Cardiac septum (tissue), 1 donor: ENCODE results near the gene HBZ. TPM values are rescaled to one million over a fixed set of nuclear protein-coding genes. Genes with fewer than 3 reads are reported as not detected.
"Not testable (repeated sequence)": the region's sequence is repeated elsewhere in the genome, so short reads cannot be mapped to it uniquely, and the experiment has no call there.

ENCODE experiments used
- DNase-seq: peaks from one replicate; pipeline ENCODE4 v3.0.0-alpha.2; 2020; ENCODE audit warnings: low spot score
- intact Hi-C: fragments of 100-400 bp; cut with DNase I; formaldehyde crosslinking; loops from one replicate; pipeline ENCODE4 v1.14.0; 2022
- total RNA-seq: library from RNA; stranded (reverse); fragmentation: NEBNext Ultra II Directional; extraction: Animal tissue kit (Norgen Biotek cat#: 25700); gene quantifications from one replicate; pipeline ENCODE4 v1.2.1, GENCODE V29; 2021
- donor health status: DM: no; HTN: no; CAD: no.

HBZ gene
- total RNA-seq, 1 donor from 2014 or later, result not detected

DNA sequence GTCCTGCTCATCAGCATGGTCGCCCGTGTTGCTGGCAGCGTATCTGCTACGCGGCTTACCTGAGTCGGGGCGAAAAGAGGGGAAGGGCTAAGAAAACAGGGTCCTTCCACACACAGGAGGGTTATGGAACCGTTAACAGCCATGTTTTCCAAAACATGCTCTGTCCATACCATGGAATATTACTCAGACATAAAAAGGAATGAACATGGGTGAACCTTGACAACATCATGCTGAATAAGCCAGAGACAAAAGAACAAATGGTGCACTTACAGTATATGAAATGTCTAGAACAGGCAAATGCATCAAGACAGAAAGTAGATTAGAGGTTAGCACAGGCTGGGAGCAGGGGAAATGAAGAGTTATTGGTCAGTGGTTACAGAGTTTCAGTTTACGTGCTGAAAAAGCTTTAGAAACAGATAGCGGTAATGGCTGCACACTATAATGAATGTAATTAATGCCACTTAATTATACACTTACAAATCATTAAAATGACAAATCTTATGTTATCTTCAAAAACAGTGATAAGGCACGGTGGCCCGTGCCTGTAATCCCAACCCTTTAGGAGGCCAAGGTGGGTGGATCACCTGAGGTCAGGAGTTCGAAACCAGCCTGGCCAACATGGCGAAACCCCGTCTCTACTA lies 21.8 kb upstream of the HBZ start:
- no peak for DNase-seq

GRCh38 chr16:132120-132519 lies 20.3 kb upstream of the HBZ start:
- no peak for DNase-seq
- intact Hi-C loops, result no loop called here

More for the DNA sequence above, 21.8 kb upstream of the HBZ start:
- intact Hi-C loops, result no loop called here

GRCh38 chr16:133716-134115 lies 18.7 kb upstream of the HBZ start:
- no peak for DNase-seq
- intact Hi-C loops, result no loop called here

DNA sequence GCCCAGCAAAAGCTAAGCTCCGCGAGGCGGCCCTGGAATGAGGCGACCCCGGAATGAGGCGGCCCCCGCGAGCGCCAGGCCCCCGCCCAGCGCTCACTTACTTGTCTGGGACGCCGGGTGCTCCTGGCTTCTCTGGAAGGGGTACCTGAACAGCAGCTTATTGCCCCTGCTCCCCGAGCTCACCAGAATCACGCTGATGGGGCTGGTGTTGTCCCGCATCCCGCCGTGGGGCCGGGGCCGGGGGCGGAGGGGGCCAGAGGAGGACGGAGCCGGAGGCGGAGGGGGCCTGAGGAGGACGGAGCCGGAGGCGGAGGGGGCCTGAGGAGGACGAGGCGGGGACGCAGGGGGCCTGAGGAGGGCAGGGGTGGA lies 14.4 kb upstream of the HBZ start:
- intact Hi-C loops, result loop anchor here (2.0 kb wide), 1 partner anchor 97 kb away; the partner anchor contains the start of gene FAM234A

GRCh38 chr16:140175-140857 lies 12.1 kb upstream of the HBZ start:
- intact Hi-C loops, result no loop called here
- DNase-seq, result no peak

More for the DNA sequence above, 14.4 kb upstream of the HBZ start:
- DNase-seq, result no peak

GRCh38 chr16:142405-142967 lies 10.0 kb upstream of the HBZ start:
- no peak for DNase-seq
- intact Hi-C loops, result no loop called here

DNA sequence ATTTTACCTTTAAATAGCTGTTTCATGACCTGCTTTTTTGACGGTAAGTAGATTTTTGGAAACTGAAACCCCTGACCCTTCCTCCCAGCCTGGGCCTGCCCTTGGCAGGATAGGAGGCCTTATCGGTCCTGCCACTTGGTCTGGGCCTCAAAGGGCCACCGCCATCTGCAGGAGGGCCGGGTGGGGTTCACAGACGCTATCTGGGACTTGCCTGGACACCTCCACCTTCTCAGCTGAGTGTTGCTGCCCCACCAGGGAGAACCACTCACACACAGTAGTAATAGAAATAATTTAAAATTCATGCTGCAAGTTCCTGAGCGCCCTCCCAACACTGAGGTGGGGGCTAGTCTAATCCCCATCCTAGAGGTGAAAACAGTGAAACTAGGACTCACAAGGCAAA lies 9.4 kb upstream of the HBZ start:
- intact Hi-C loops, result no loop called here
- DNase-seq, result no peak

DNA sequence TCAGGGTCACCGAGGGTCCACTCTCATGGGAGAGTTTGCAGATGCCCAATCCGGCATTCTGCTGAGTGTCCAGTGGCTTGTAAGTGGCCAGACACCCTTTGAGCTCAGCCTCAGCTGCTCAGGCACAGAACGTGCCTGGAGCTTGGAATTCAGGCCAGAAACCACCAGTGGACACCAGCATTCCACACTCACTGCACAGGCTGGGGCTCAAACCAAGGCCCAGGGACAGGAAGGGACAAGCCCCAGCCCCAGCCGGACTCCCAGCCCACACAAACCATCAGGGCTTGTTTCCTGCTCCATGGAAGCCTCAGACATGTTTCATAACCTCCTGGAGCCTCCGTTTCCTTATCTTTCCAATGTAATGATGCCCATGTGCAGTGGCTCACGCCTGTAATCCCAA lies 9.0 kb upstream of the HBZ start:
- intact Hi-C loops, result no loop called here
- no peak for DNase-seq

GRCh38 chr16:144797-145252 lies 7.6 kb upstream of the HBZ start:
- intact Hi-C loops, result no loop called here
- no peak for DNase-seq

DNA sequence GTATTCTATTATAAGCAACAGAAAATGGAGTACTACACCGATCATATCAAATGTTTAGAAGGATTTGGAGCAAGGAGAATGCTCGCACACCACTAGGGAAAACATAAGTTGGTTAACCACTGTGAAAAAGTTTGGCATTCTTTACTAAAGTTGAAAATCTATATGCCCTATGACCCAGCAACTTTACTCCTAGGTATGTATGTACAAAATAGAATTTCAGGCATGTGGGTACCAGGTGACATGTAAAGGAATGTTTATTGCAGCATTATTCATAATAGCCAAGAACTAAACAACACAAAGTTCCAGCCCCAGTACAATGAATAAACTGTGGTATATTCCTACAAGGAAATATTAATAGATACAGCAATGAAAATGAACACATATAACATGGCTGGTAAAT lies 5.8 kb upstream of the HBZ start:
- intact Hi-C loops, result no loop called here
- no peak for DNase-seq

DNA sequence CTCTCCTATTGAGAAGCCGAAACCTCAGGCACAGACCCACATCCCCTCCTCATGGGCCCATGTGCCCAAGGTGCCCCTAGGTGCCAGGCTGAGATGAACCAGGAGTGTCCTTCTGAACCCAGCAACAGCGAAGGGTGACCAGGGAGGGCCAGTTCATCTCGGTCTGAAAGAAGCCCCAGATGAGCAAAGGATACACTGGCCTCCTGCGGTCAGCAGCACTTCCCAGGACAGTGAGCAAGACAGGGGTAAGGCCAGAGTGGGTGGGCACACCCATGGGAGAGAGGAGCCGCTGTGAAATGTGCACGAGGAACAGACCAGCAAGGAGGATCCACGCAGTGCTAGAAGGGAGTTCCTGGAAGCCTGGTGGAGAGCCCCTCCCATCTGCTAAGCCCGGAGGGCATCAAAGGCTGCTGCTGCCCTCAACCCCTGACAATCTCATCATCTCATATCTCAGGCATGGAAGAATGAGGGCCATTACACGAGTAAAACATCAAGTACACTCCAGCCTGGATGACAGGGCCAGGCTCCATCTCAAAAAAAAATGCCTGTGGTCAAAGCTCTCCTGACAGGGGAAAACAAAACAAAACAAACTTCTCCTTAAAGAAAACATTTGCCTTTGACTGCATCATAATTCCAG lies 3.3 kb upstream of the HBZ start:
- intact Hi-C loops, result no loop called here
- no peak for DNase-seq

DNA sequence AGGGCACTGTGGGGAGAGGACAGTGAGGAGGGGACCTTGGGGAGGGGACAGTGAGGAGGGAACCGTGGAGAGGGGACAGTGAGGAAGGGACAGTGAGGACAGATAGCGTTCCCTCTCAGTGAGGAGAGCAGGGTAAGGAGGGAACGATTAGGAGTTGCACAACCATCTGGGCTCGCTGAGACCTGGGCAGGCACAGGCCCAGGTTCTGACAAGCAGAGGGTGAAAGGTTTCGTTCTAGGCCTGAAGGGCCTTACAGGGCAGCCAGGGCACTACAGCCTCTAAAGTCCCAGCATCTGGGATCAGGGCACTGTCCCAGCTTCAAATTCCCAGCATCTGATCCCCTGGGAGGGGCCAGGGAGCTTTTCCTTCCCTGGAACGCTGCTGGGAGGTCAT lies 681 bp downstream of the HBZ start:
- intact Hi-C loops, result not testable (repeated sequence)

GRCh38 chr16:153550-154216 lies 1.2 kb downstream of the HBZ start:
- intact Hi-C loops, DNase-seq: not testable (repeated sequence)

More for the DNA sequence above, 681 bp downstream of the HBZ start:
- DNase-seq, result not testable (repeated sequence)

GRCh38 chr16:154217-155030 lies 2.0 kb downstream of the HBZ start:
- intact Hi-C loops, result no loop called here
- no peak for DNase-seq

DNA sequence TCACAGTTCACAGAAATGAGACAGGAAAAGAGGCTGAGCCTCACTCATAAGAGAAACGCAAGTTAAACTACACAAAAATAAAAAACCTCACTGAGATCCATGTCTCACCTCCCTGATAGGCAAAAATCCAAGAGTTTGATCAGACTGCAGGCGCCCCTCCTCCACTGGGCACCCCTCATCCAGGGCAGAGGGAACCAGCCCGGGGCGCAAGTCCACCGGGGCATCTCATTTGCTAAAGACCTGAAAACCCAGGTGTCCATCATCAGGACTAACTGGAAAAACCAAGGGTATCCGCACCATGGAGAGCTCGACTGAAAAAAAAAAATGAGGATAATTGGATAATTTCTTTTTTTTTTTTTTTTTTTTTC lies 2.6 kb downstream of the HBZ start:
- DNase-seq, result no peak
- intact Hi-C loops, result no loop called here

DNA sequence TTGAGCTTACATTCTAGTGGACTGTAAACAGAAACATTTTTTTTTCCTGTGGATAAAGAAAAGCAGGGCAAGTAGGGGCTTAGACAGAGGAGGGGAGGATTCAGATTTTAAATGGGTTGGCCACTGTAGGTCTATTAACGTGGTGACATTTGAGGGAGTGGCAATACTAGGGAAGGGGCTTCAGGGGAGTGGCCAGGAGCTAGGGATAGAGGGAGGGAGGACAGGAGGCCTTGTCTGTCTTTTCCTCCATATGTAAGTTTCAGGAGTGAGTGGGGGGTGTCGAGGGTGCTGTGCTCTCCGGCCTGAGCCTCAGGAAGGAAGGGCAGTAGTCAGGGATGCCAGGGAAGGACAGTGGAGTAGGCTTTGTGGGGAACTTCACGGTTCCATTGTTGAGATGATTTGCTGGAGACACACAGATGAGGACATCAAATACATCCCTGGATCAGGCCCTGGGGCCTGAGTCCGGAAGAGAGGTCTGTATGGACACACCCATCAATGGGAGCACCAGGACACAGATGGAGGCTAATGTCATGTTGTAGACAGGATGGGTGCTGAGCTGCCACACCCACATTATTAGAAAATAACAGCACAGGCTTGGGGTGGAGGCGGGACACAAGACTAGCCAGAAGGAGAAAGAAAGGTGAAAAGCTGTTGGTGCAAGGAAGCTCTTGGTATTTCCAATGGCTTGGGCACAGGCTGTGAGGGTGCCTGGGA lies 6.8 kb downstream of the HBZ start:
- intact Hi-C loops, result no loop called here
- DNase-seq, result no peak

DNA sequence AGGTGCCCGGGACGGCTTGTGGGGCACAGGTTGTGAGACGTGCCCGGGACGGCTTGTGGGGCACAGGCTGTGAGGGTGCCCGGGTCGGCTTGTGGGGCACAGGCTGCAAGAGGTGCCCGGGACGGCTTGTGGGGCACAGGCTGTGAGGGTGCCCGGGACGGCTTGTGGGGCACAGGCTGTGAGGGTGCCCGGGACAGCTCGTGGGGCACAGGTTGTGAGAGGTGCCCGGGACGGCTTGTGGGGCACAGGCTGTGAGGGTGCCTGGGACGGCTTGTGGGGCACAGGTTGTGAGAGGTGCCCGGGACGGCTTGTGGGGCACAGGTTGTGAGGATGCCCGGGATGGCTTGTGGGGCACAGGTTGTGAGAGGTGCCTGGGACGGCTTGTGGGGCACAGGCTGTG lies 7.8 kb downstream of the HBZ start:
- intact Hi-C loops, DNase-seq: not testable (repeated sequence)

GRCh38 chr16:160691-161190 lies 8.3 kb downstream of the HBZ start:
- DNase-seq, result no peak
- intact Hi-C loops, result no loop called here
